ENCODE results near the gene CR1. TPM values are rescaled to one million over a fixed set of nuclear protein-coding genes. Genes with fewer than 3 reads are reported as not detected.
A peak's percentile ranks its signal among the peaks of the same experiment; 100 is the strongest.

Gene CR1
- total and polyA plus RNA-seq, 5 donors from 2014 or later, result 0.02 to 0.94 (median 0.14) TPM

GRCh38 chr1:207462535-207462934, 33.4 kb upstream of the CR1 start:
- H3K27ac ChIP-seq (ENCODE audit: insufficient read depth, low read length, poor library complexity, severe bottlenecking), result no peak overlapping the region
- ATAC-seq (ENCODE audit: low read depth in 2 of 2) (no peak), DNase-seq (no peak)
- Mint-ChIP-seq H3K4me1 (peaks cover 0 to 16% (median 0%) of the 10 kb centered on the region in 4 donors), H3K27me3 (peaks cover 36% of the 10 kb centered on the region), H3K9me3 (no peaks in the 10 kb centered on the region), H3K27ac (no peak overlapping the region), H3K36me3 (no peaks in the 10 kb centered on the region), H3K4me3 (peak overlapping the region in 1 of 4 donors; percentile 36)
- no peaks in the 10 kb centered on the region for H3K9me3 ChIP-seq (ENCODE audit: control insufficient read depth in 2 of 2, low read length in 2 of 2)
- H3K4me3 ChIP-seq (ENCODE audit: low read depth, low read length), result no peak overlapping the region
- H3K36me3 ChIP-seq (ENCODE audit: control insufficient read depth, insufficient read depth, low read length), result no peaks in the 10 kb centered on the region
- peaks cover 24% of the 10 kb centered on the region for H3K27me3 ChIP-seq (ENCODE audit: control insufficient read depth, insufficient read depth, low read length)
- no peaks in the 10 kb centered on the region for H3K4me1 ChIP-seq (ENCODE audit: control insufficient read depth, insufficient read depth, low read length, poor library complexity, severe bottlenecking)

DNA sequence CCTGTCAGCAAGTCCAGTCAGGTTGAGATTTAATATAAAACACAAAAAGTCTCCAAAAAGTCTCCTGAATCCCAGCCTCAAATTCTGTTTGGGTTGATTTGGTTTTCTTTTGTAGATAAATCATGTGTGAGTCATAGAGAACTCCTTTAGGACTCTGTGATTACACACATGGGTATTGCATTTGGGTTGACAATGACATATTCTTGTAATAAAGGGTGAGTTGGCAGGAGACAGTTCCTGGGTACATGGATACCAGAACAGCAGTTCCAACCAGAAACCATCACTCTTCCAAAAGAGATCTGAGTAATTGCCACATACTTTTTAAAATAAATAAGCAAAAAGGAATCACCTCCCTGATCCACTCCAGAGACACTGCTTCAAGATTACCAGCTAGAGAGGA, 32.9 kb upstream of the CR1 start:
- Histone ChIP-seq H3K4me3 (ENCODE audit: low read depth, low read length) (no peak overlapping the region), H3K27me3 (ENCODE audit: control insufficient read depth, insufficient read depth, low read length) (peaks cover 27% of the 10 kb centered on the region), H3K36me3 (ENCODE audit: control insufficient read depth, insufficient read depth, low read length) (no peaks in the 10 kb centered on the region), H3K27ac (ENCODE audit: insufficient read depth, low read length, poor library complexity, severe bottlenecking) (no peak overlapping the region), H3K4me1 (ENCODE audit: control insufficient read depth, insufficient read depth, low read length, poor library complexity, severe bottlenecking) (no peaks in the 10 kb centered on the region), H3K9me3 (ENCODE audit: control insufficient read depth in 2 of 2, low read length in 2 of 2) (no peaks in the 10 kb centered on the region)
- Mint-ChIP-seq H3K4me1 (peaks cover 0 to 16% (median 0%) of the 10 kb centered on the region in 4 donors), H3K27ac (no peak overlapping the region), H3K4me3 (no peak overlapping the region), H3K36me3 (no peaks in the 10 kb centered on the region), H3K27me3 (peaks cover 36% of the 10 kb centered on the region), H3K9me3 (no peaks in the 10 kb centered on the region)
- no peak for DNase-seq
- no peak for ATAC-seq (ENCODE audit: low read depth in 2 of 2)

GRCh38 chr1:207463571-207463970, 32.4 kb upstream of the CR1 start:
- Mint-ChIP-seq H3K36me3 (no peaks in the 10 kb centered on the region), H3K27ac (no peak overlapping the region), H3K4me1 (peaks cover 0 to 16% (median 0%) of the 10 kb centered on the region in 4 donors), H3K27me3 (peaks cover 36% of the 10 kb centered on the region), H3K9me3 (peaks cover 0 to 2% (median 0%) of the 10 kb centered on the region in 7 donors), H3K4me3 (no peak overlapping the region)
- DNase-seq (no peak), ATAC-seq (ENCODE audit: low read depth in 2 of 2) (no peak)
- Histone ChIP-seq H3K4me3 (ENCODE audit: low read depth, low read length) (no peak overlapping the region), H3K27ac (ENCODE audit: insufficient read depth, low read length, poor library complexity, severe bottlenecking) (no peak overlapping the region), H3K4me1 (ENCODE audit: control insufficient read depth, insufficient read depth, low read length, poor library complexity, severe bottlenecking) (no peaks in the 10 kb centered on the region), H3K27me3 (ENCODE audit: control insufficient read depth, insufficient read depth, low read length) (peaks cover 27% of the 10 kb centered on the region), H3K36me3 (ENCODE audit: control insufficient read depth, insufficient read depth, low read length) (no peaks in the 10 kb centered on the region), H3K9me3 (ENCODE audit: control insufficient read depth in 2 of 2, low read length in 2 of 2) (no peaks in the 10 kb centered on the region)

GRCh38 chr1:207470927-207471326, 25.0 kb upstream of the CR1 start:
- DNase-seq (peak in 1 of 3 donors; percentile 29), ATAC-seq (ENCODE audit: low read depth in 2 of 2) (no peak)
- no peak overlapping the region for H3K27ac ChIP-seq (ENCODE audit: insufficient read depth, low read length, poor library complexity, severe bottlenecking)
- no peak overlapping the region for H3K4me3 ChIP-seq (ENCODE audit: low read depth, low read length)
- Mint-ChIP-seq H3K4me3 (no peak overlapping the region), H3K27me3 (peaks cover 12% of the 10 kb centered on the region), H3K4me1 (no peaks in the 10 kb centered on the region), H3K9me3 (peaks cover 0 to 2% (median 0%) of the 10 kb centered on the region in 7 donors), H3K36me3 (no peaks in the 10 kb centered on the region), H3K27ac (no peak overlapping the region)
- H3K9me3 ChIP-seq (ENCODE audit: control insufficient read depth in 2 of 2, low read length in 2 of 2), result no peaks in the 10 kb centered on the region
- no peaks in the 10 kb centered on the region for H3K4me1 ChIP-seq (ENCODE audit: control insufficient read depth, insufficient read depth, low read length, poor library complexity, severe bottlenecking)
- H3K27me3 ChIP-seq (ENCODE audit: control insufficient read depth, insufficient read depth, low read length), result peaks cover 21% of the 10 kb centered on the region
- no peaks in the 10 kb centered on the region for H3K36me3 ChIP-seq (ENCODE audit: control insufficient read depth, insufficient read depth, low read length)

DNA sequence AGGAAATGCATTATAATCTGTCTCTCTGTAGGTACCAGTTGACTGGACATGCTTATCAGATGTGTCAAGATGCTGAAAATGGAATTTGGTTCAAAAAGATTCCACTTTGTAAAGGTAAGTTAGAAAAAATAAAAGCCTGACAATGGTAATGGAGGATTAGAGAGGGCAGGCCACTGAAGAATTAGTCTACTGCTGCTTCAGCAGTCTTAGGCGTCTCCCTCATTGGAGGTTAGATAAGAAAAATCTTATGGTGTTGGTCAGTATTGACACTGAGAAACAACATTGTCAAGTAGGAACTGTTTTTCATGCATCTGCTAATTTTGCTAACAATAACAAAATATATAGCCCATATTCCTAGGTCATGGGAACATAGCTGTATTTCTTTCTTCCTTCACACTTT, 21.7 kb upstream of the CR1 start:
- Histone ChIP-seq H3K27ac (ENCODE audit: insufficient read depth, low read length, poor library complexity, severe bottlenecking) (no peak overlapping the region), H3K36me3 (ENCODE audit: control insufficient read depth, insufficient read depth, low read length) (no peaks in the 10 kb centered on the region), H3K4me3 (ENCODE audit: low read depth, low read length) (no peak overlapping the region), H3K27me3 (ENCODE audit: control insufficient read depth, insufficient read depth, low read length) (peaks cover 7% of the 10 kb centered on the region), H3K4me1 (ENCODE audit: control insufficient read depth, insufficient read depth, low read length, poor library complexity, severe bottlenecking) (no peaks in the 10 kb centered on the region), H3K9me3 (ENCODE audit: control insufficient read depth in 2 of 2, low read length in 2 of 2) (no peaks in the 10 kb centered on the region)
- Mint-ChIP-seq H3K36me3 (no peaks in the 10 kb centered on the region), H3K4me1 (no peaks in the 10 kb centered on the region), H3K27ac (no peak overlapping the region), H3K4me3 (no peak overlapping the region), H3K27me3 (peaks cover 15% of the 10 kb centered on the region), H3K9me3 (peaks cover 0 to 1% (median 0%) of the 10 kb centered on the region in 7 donors)
- no peak for DNase-seq
- ATAC-seq (ENCODE audit: low read depth in 2 of 2), result no peak

DNA sequence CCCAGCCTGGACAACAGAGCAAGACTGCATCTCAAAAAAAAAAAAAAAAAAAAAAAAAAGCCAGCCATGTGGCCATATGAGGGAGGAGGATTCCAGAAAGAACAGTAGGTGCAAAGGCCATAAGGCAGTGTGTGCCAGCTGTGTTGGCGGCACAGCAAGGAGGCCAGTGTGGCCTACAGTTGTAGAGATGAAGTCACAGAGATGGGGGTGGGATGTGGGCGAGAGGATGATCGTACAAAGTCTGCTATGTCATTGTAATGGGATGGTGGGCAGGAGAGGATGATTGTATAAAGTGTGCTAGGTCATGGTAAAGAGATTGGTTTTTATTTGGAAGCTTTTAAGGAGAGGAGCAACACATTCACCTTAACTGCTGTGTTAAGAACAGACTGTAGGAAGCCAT, 9.8 kb upstream of the CR1 start:
- no peaks in the 10 kb centered on the region for H3K36me3 ChIP-seq (ENCODE audit: control insufficient read depth, insufficient read depth, low read length)
- no peak overlapping the region for H3K4me3 Mint-ChIP-seq
- peak overlapping the region in 1 of 3 donors; percentile 16 for H3K27ac Mint-ChIP-seq
- ATAC-seq (ENCODE audit: low read depth in 2 of 2) (no peak), DNase-seq (no peak)
- peaks cover 25% of the 10 kb centered on the region for H3K27me3 Mint-ChIP-seq
- H3K27me3 ChIP-seq (ENCODE audit: control insufficient read depth, insufficient read depth, low read length), result peaks cover 6% of the 10 kb centered on the region
- no peak overlapping the region for H3K4me3 ChIP-seq (ENCODE audit: low read depth, low read length)
- H3K36me3 Mint-ChIP-seq, result no peaks in the 10 kb centered on the region
- H3K9me3 Mint-ChIP-seq, result no peaks in the 10 kb centered on the region
- no peak overlapping the region for H3K27ac ChIP-seq (ENCODE audit: insufficient read depth, low read length, poor library complexity, severe bottlenecking)
- no peaks in the 10 kb centered on the region for H3K9me3 ChIP-seq (ENCODE audit: control insufficient read depth in 2 of 2, low read length in 2 of 2)
- no peaks in the 10 kb centered on the region for H3K4me1 ChIP-seq (ENCODE audit: control insufficient read depth, insufficient read depth, low read length, poor library complexity, severe bottlenecking)
- H3K4me1 Mint-ChIP-seq, result no peaks in the 10 kb centered on the region

DNA sequence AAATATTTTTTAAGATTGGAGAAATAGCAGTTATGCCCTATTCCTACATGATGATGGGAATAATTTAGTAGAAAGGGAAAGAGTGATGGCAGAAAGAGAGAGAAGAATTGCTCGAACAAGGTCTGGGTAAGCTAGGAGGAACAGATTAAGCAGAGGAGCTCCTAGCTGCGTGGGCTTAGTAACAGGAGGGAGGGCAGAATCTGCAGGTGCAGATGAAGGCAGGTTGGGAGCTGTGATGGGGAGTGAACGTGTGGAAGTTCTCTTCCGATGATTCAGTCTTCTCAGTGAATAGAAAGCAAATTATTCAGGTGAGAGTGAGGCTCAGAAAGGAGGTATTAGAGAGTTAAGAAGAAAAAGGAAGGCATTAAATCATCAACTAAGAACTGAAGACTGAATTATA, 8.3 kb upstream of the CR1 start:
- Mint-ChIP-seq H3K9me3 (no peaks in the 10 kb centered on the region), H3K27me3 (peaks cover 20% of the 10 kb centered on the region), H3K36me3 (no peaks in the 10 kb centered on the region), H3K27ac (peak overlapping the region in 1 of 3 donors; percentile 60), H3K4me3 (no peak overlapping the region), H3K4me1 (no peaks in the 10 kb centered on the region)
- Histone ChIP-seq H3K36me3 (ENCODE audit: control insufficient read depth, insufficient read depth, low read length) (no peaks in the 10 kb centered on the region), H3K9me3 (ENCODE audit: control insufficient read depth in 2 of 2, low read length in 2 of 2) (no peaks in the 10 kb centered on the region), H3K27me3 (ENCODE audit: control insufficient read depth, insufficient read depth, low read length) (peaks cover 6% of the 10 kb centered on the region), H3K27ac (ENCODE audit: insufficient read depth, low read length, poor library complexity, severe bottlenecking) (no peak overlapping the region), H3K4me1 (ENCODE audit: control insufficient read depth, insufficient read depth, low read length, poor library complexity, severe bottlenecking) (no peaks in the 10 kb centered on the region), H3K4me3 (ENCODE audit: low read depth, low read length) (no peak overlapping the region)
- DNase-seq, result no peak
- no peak for ATAC-seq (ENCODE audit: low read depth in 2 of 2)

- Mint-ChIP-seq H3K9me3 (no peaks in the 10 kb centered on the region), H3K4me1 (peaks cover 0 to 6% (median 0%) of the 10 kb centered on the region in 4 donors), H3K27me3 (peaks cover 17% of the 10 kb centered on the region)
Measured at GRCh38 chr1:207493212-207493611, 2.7 kb upstream of the CR1 start.

More at GRCh38 chr1:207493212-207493611, 2.7 kb upstream of the CR1 start:
- H3K4me3 Mint-ChIP-seq, result no peak overlapping the region
- Histone ChIP-seq H3K4me1 (ENCODE audit: control insufficient read depth, insufficient read depth, low read length, poor library complexity, severe bottlenecking) (no peaks in the 10 kb centered on the region), H3K36me3 (ENCODE audit: control insufficient read depth, insufficient read depth, low read length) (no peaks in the 10 kb centered on the region), H3K27me3 (ENCODE audit: control insufficient read depth, insufficient read depth, low read length) (peaks cover 23% of the 10 kb centered on the region), H3K27ac (ENCODE audit: insufficient read depth, low read length, poor library complexity, severe bottlenecking) (no peak overlapping the region), H3K4me3 (ENCODE audit: low read depth, low read length) (no peak overlapping the region), H3K9me3 (ENCODE audit: control insufficient read depth in 2 of 2, low read length in 2 of 2) (no peaks in the 10 kb centered on the region)
- DNase-seq (no peak), ATAC-seq (ENCODE audit: low read depth in 2 of 2) (no peak)
- no peaks in the 10 kb centered on the region for H3K36me3 Mint-ChIP-seq
- H3K27ac Mint-ChIP-seq, result no peak overlapping the region

Data from CD4-positive, CD25-positive, alpha-beta regulatory T cell (primary cell).